Stomach (tissue), 4 donors: Measurements from ENCODE around the gene LPAR3.

Experiments used
- CTCF ChIP-seq, 7 experiments: fragments of 450-650 bp in 4 of 7; fragments of 200-600 bp in 3 of 7; sonication (generic) in 3 of 7; IDR thresholded peaks; one replicate each; pipeline ENCODE4 v1.5.1; 2016 to 2019; ENCODE audit warnings: antibody characterized with exemption in 7 of 7, control low read depth in 2 of 7, mild to moderate bottlenecking in 1 of 7
- POLR2A ChIP-seq, 4 donors: fragments of 450-650 bp; IDR thresholded peaks; one replicate each; pipeline ENCODE4 v1.6.1; 2016; ENCODE audit warnings: antibody characterized with exemption in 4 of 4, control low read depth in 2 of 4, mild to moderate bottlenecking in 1 of 4, moderate library complexity in 1 of 4

DNA sequence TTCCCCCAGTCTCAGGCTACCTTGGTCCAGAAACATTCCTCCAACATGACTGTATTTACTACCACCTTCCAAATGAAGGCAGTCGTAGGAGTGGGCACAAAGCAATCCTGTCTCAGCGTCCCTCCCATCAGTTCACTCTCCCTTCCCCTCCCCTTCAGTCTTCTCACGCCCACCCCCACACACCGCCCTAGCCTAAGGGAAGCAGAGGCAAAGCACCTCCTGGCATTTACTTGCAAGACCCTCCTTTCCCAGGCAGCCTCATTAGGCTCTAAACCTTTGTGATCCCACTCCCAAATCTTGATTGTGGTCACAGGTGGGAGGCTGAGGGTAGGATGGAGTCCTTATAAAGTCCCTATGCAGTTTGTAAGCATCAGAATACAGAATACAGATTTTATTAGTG lies 23.9 kb upstream of the LPAR3 start:
- TF ChIP-seq CTCF (IDR thresholded peaks at IDR 0.05) (no peak), POLR2A (IDR thresholded peaks at IDR 0.05) (no peak)
